Psoas muscle (tissue), 8 donors: ENCODE results near the gene GPC1. TPM values are rescaled to one million over a fixed set of nuclear protein-coding genes. Genes with fewer than 3 reads are reported as not detected.

ENCODE experiments used
- ATAC-seq, 4 donors: fragments of 200-7000 bp; cut with Tn5 transposase; one replicate each; pipeline ENCODE4 v1.9.1; 2020; ENCODE audit warnings: moderate library complexity in 3 of 4, mild to moderate bottlenecking in 2 of 4
- DNase-seq, 2 donors: peaks; one replicate each; pipeline ENCODE4 v3.0.0-alpha.2; 2020
- H3K27ac ChIP-seq: fragments of 200-600 bp; one replicate; pipeline ENCODE4 v1.8.0; 2022
- H3K27me3 ChIP-seq, 3 donors: fragments of 200-600 bp in 1 of 3; one replicate each; pipeline versions ENCODE4 v1.6.1 to v1.8.0; 2013 to 2022; ENCODE audit warnings: low read length in 2 of 3, mild to moderate bottlenecking in 2 of 3, moderate library complexity in 1 of 3; ENCODE audit not compliant: insufficient read depth in 3 of 3
- H3K36me3 ChIP-seq, 2 donors: fragments of 200-600 bp in 1 of 2; one replicate each; pipeline versions ENCODE4 v1.6.1 to v1.8.0; 2013 to 2022; ENCODE audit warnings: low read depth in 1 of 2, mild to moderate bottlenecking in 1 of 2, moderate library complexity in 1 of 2; ENCODE audit not compliant: insufficient read depth in 1 of 2
- H3K4me1 ChIP-seq: fragments of 200-600 bp; one replicate; pipeline ENCODE4 v1.8.0; 2022
- H3K4me3 ChIP-seq: fragments of 200-600 bp; one replicate; pipeline ENCODE4 v1.8.0; 2022; ENCODE audit warnings: mild to moderate bottlenecking
- H3K9me3 ChIP-seq: fragments of 200-600 bp; one replicate; pipeline ENCODE4 v1.8.0; 2022
- WGBS, 3 donors: extraction: QIAGEN DNeasy Blood & Tissue Kit; methylation state at CpG; one replicate each; pipeline versions ENCODE4 v1.1.6 to v1.1.7; 2013; 5-methylcytosine and 5-hydroxymethylcytosine counted together
- intact Hi-C, 2 donors: fragments of 100-400 bp; cut with DNase I; formaldehyde crosslinking; loops; one replicate each; pipeline versions ENCODE4 v1.11.0 to v1.14.2; 2022
- polyA plus RNA-seq, 3 donors: library from polyadenylated mRNA; stranded (reverse); fragments of 200-250 nt; gene quantifications; one replicate each; pipeline ENCODE4 v1.2.3, GENCODE V29; 2013
- total RNA-seq, 4 donors: library from RNA; stranded (reverse); fragmentation: NEBNext Ultra II Directional in 2 of 4; extraction: Animal tissue kit (Norgen Biotek cat#: 25700) in 2 of 4; gene quantifications; one replicate each; pipeline versions ENCODE4 v1.2.1 to v1.2.4, GENCODE V29; 2021 to 2023
- TF ChIP-seq, protein P1 (sequence below): fragments of 200-600 bp; IDR thresholded peaks from one replicate; pipeline ENCODE4 v1.8.0; 2022; ENCODE audit warnings: antibody characterized with exemption
- donor health status: healthy with polysubstance abuse.
- donor health status: DM: no; HTN: no; CAD: no; lungs with moderate emphysema.
- donor health status: Bipolar disorder and iron deficiency.
- donor health status: healthy.
- donor health status: DM: yes; HTN: yes; CAD: no.
- donor health status: DM: no; HTN: no; CAD: no.
- donor health status: DM: no; HTN: no; CAD: no.
- donor health status: DM: yes; HTN: yes; CAD: no.

The GPC1 gene
- total and polyA plus RNA-seq, 7 donors = 85.4 to 180 (median 116) TPM

DNA sequence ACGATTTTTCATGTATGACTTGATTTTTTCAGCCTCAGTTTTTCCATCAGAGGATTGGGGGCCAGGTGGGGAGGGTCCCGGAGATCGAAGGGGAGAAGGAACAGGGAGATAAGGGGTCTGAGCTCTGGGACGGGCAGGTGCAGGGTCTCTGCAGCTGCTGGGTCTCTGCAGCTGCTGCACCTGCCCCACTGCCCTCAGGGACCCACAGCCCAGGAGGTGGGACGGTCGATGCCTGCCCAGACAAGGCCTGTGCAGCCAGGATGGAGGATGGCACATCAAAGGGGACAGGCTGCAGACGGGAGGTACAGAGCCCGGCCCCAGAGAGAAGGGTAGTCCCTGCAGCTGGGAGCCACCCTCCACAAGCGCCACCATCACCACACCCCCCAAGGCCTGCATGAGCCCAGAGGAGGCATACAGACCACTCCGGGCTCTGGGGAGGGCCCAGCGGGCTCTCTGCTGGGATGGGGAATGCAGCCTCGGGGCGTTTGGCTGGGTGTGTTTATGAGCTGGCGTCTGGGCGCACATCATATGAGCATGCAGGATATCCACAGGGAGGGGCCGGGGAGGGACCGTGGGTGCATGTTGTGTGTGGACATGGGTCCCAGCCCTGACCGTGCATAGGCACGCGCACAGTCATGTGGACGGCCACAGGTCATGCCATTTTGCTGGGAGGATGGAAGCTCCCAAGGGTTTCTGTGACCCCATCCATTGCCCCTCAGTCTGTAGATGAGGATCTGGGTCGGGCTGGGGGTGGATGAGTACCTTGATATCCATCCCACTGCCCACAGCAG is 34.9 kb upstream of the GPC1 start:
- intact Hi-C loops = no loop called here
- H3K9me3 ChIP-seq = no peaks in the 10 kb centered on the region
- DNase-seq (no peak), ATAC-seq (no peak)
- H3K36me3 ChIP-seq = no peaks in the 10 kb centered on the region
- no peaks in the 10 kb centered on the region for H3K4me1 ChIP-seq
- no peaks in the 10 kb centered on the region for H3K27me3 ChIP-seq
- TF ChIP-seq, protein P1, sequence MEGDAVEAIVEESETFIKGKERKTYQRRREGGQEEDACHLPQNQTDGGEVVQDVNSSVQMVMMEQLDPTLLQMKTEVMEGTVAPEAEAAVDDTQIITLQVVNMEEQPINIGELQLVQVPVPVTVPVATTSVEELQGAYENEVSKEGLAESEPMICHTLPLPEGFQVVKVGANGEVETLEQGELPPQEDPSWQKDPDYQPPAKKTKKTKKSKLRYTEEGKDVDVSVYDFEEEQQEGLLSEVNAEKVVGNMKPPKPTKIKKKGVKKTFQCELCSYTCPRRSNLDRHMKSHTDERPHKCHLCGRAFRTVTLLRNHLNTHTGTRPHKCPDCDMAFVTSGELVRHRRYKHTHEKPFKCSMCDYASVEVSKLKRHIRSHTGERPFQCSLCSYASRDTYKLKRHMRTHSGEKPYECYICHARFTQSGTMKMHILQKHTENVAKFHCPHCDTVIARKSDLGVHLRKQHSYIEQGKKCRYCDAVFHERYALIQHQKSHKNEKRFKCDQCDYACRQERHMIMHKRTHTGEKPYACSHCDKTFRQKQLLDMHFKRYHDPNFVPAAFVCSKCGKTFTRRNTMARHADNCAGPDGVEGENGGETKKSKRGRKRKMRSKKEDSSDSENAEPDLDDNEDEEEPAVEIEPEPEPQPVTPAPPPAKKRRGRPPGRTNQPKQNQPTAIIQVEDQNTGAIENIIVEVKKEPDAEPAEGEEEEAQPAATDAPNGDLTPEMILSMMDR = no peak
- H3K4me3 ChIP-seq = no peak overlapping the region
- no peak overlapping the region for H3K27ac ChIP-seq
- 86 to 92% (median 90%) methylated on average over 22 of the region's 22 CpGs for WGBS, 3 donors

DNA sequence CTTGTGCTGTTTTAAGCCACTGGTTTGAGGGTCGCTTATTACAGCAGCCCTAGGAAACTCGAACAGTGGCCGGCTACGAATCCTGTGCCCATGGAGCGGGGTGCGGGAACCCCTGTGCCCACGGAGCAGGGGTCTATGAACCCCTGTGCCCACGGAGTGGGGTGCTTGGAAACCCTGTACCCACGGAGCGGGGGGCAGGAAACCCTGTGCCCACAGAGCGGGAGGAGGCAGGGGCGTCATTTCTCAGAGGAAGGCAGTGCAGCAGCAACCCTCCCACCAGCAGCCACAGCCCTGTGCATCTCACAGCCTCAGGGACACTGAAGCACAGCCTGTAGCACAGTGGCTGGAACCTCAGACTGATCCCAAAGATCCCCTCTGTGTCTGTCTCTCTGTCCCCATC is 34.2 kb upstream of the GPC1 start:
- H3K36me3 ChIP-seq = no peaks in the 10 kb centered on the region
- H3K27me3 ChIP-seq = no peaks in the 10 kb centered on the region
- H3K9me3 ChIP-seq = no peaks in the 10 kb centered on the region
- TF ChIP-seq, protein P1 = no peak
- H3K4me3 ChIP-seq = no peak overlapping the region
- H3K27ac ChIP-seq = no peak overlapping the region
- intact Hi-C loops = no loop called here
- ATAC-seq (no peak), DNase-seq (no peak)
- WGBS, 3 donors = 91 to 93% (median 92%) methylated on average over 12 of the region's 12 CpGs
- no peaks in the 10 kb centered on the region for H3K4me1 ChIP-seq

DNA sequence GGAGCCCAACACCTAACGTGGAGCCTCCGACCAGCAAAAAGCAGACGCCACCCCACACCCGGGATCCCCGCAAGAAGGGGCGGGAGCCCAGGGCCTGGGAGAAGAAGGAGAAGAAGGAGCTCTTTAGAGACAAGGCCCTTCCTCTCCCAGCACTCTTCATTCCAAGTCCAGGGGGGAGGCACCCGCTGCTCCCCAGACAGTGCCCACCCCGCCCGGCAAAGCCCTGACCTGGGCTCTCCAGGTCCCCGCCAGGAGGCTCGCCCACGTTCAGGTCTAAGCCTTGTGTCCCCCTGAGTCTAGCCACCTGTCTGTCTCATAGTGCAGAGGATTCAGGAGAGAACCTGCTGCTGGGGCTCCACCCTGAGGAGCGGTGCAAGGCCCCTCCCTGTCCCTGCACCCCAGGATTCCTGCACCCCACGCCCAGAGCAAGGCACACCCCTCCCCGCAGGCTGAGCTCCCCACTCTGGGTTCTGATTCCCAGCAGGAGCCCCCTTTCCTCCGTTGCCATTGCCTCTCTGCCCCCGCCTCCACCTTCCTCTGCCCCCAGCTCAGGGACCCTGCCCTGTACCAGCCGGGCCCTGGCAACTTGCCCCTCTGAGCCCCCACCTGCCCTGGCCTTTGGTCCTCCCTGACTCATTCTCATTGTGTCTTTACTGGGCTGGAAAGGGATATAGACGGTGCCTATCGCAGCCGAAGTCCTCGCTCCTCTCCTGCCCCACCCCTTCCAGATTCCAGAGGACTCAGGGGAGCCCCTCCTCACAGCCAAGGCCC is 33.5 kb upstream of the GPC1 start:
- no peak overlapping the region for H3K27ac ChIP-seq
- H3K27me3 ChIP-seq = no peaks in the 10 kb centered on the region
- H3K4me3 ChIP-seq = no peak overlapping the region
- ATAC-seq (no peak), DNase-seq (no peak)
- H3K4me1 ChIP-seq = no peaks in the 10 kb centered on the region
- H3K36me3 ChIP-seq = no peaks in the 10 kb centered on the region
- 86 to 93% (median 90%) methylated on average over 17 to 22 of the region's 22 CpGs for WGBS, 3 donors
- intact Hi-C loops = no loop called here
- TF ChIP-seq, protein P1 = no peak
- no peaks in the 10 kb centered on the region for H3K9me3 ChIP-seq

DNA sequence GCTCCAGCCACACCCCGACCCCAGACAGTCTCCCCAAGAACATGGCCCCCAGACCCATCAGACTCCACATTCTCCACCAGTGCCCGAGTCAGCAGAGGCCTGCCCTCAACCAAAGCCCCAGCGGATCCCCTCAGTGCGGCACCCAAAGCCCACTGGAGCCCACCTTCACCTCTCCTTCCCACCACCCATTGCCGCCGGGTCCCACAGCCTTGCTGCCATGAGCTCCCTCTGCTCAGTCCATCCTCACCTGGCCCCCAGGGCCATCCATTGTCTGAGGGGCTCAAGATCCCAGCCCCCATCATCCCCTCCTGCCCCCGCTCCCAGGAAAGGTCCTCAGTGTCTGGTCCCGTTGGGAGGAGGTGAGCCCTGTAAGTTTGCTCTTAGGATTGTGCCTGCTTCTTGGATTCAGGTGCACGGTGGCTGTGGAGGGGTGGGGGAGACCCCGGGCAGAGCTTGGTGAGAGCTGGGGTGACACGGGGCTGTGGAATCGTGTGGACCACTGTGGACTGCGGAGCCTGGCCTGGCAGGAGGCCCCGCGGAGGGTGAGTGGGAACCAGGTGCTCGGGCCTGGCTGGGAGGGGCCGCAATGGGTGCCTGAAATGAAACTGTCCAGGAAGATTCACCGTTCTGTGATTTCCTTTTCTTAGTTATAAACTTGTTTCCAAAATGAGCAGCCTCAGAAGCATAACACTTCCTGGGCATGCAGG is 32.7 kb upstream of the GPC1 start:
- ATAC-seq (no peak), DNase-seq (no peak)
- Histone ChIP-seq H3K27me3 (no peaks in the 10 kb centered on the region), H3K4me3 (no peak overlapping the region), H3K36me3 (no peaks in the 10 kb centered on the region), H3K9me3 (no peaks in the 10 kb centered on the region), H3K4me1 (no peaks in the 10 kb centered on the region), H3K27ac (no peak overlapping the region)
- TF ChIP-seq, protein P1 = no peak
- intact Hi-C loops = no loop called here
- WGBS, 3 donors = 84 to 90% (median 88%) methylated on average over 17 to 18 of the region's 18 CpGs
